Panc1 (cell line): ENCODE measurements around the gene ZNF579. TPM values are rescaled to one million over a fixed set of nuclear protein-coding genes. Genes with fewer than 3 reads are reported as not detected.

Experiments used
- ATAC-seq: fragments of 200-7000 bp; cut with Tn5 transposase; 2 replicates; pipeline ENCODE4 v1.9.1; 2020; ENCODE audit warnings: mild to moderate bottlenecking, moderate library complexity
- BruUV-seq: library from RNA; stranded (reverse); fragments of 400-500 nt; replicated peaks from 2 replicates; lab custom pipeline; 2021; lab: Mats Ljungman, UMichigan
- CTCF ChIA-PET: fragments of 300-600 bp; sonication (Branson Sonifier 250); formaldehyde crosslinking; loops from one replicate; lab custom pipeline; 2022; ENCODE audit warnings: antibody characterized with exemption; lab: Charles Lee
- POLR2A ChIA-PET: fragments of 300-600 bp; sonication (Branson Sonifier 250); formaldehyde crosslinking; loops from one replicate; lab custom pipeline; 2022; ENCODE audit warnings: antibody characterized with exemption; lab: Charles Lee
- DNase-seq: peaks from one replicate; pipeline ENCODE4 v3.0.0-alpha.2; 2010; ENCODE audit warnings: low read depth, low spot score
- H3K27ac ChIP-seq: 2 replicates; pipeline ENCODE4 v1.5.1; 2011; ENCODE audit warnings: mild to moderate bottlenecking, low read length, inconsistent platforms
- H3K27me3 ChIP-seq: fragments of 200-500 bp; sonication (Bioruptor generic); 2 replicates; pipeline ENCODE4 v1.6.0; 2014; ENCODE audit warnings: low read length, inconsistent platforms; ENCODE audit not compliant: control insufficient read depth, insufficient read depth
- H3K36me3 ChIP-seq: fragments of 200-500 bp; sonication (Bioruptor generic); 2 replicates; pipeline ENCODE4 v1.5.1; 2014; ENCODE audit warnings: inconsistent platforms, mild to moderate bottlenecking, low read length, moderate library complexity; ENCODE audit not compliant: control insufficient read depth, insufficient read depth
- H3K4me1 ChIP-seq: 2 replicates; pipeline ENCODE4 v1.5.1; 2011; ENCODE audit warnings: inconsistent platforms, mild to moderate bottlenecking, low read length, moderate library complexity; ENCODE audit not compliant: control insufficient read depth, insufficient read depth
- H3K4me3 ChIP-seq, 2 experiments: 2 replicates each; pipeline ENCODE4 v1.5.1; 2011 to 2012; ENCODE audit warnings: low read depth in 2 of 2, low read length in 2 of 2, mild to moderate bottlenecking in 2 of 2, inconsistent platforms in 1 of 2, moderate library complexity in 1 of 2
- H3K9me3 ChIP-seq: fragments of 200-500 bp; sonication (Bioruptor generic); 2 replicates; pipeline ENCODE4 v1.5.1; 2014; ENCODE audit warnings: low read depth, mild to moderate bottlenecking, inconsistent platforms, low read length, moderate library complexity; ENCODE audit not compliant: control insufficient read depth, insufficient read depth
- CTCF ChIP-seq: fragments of 450-650 bp; IDR thresholded peaks from 2 replicates; pipeline ENCODE4 v1.5.1; 2017; ENCODE audit warnings: mild to moderate bottlenecking
- REST ChIP-seq, 2 experiments: IDR thresholded peaks; 2 replicates each; pipeline ENCODE4 v1.6.1; 2011 to 2012; ENCODE audit warnings: low read depth in 2 of 2, control low read depth in 1 of 2, low read length in 1 of 2, mild to moderate bottlenecking in 1 of 2, moderate library complexity in 1 of 2; ENCODE audit not compliant: insufficient read depth in 1 of 2
- SIN3A ChIP-seq: IDR thresholded peaks from 2 replicates; pipeline ENCODE4 v1.6.1; 2012; ENCODE audit warnings: low read depth, mild to moderate bottlenecking, low read length, moderate library complexity, borderline replicate concordance; ENCODE audit not compliant: insufficient read depth
- TCF7L2 ChIP-seq: IDR thresholded peaks from 2 replicates; pipeline ENCODE4 v1.6.1; 2011; ENCODE audit warnings: mild to moderate bottlenecking, low read depth, low read length, inconsistent platforms
- in situ Hi-C: cut with HindIII; loops from 2 replicates; pipeline ENCODE4 v1.10.0; 2016; ENCODE audit warnings: low sequenced_read_pairs, low pct_unique_long_range_greater_than_20kb
- intact Hi-C: fragments of 100-400 bp; cut with micrococcal nuclease; formaldehyde crosslinking; loops from one replicate; pipeline ENCODE4 v1.10.0; 2022; ENCODE audit not compliant: unreplicated experiment
- total RNA-seq: library from RNA; stranded (reverse); gene quantifications from one replicate; pipeline ENCODE4 v1.2.1, GENCODE V29; 2021; ENCODE audit not compliant: unreplicated experiment

Gene ZNF579
- total RNA-seq, 1 experiment from 2014 or later = 39.5 TPM

GRCh38 chr19:55563261-55563690 lies 17.4 kb downstream of the ZNF579 start:
- H3K4me3 ChIP-seq = no peak overlapping the region
- ChIA-PET CTCF (no interaction called here), POLR2A (no interaction called here)
- BruUV-seq = no TSS peak
- H3K27ac ChIP-seq = no peak overlapping the region
- TF ChIP-seq TCF7L2 = no peak
- TF ChIP-seq REST (IDR thresholded peaks at IDR 0.05; ENCODE audit: insufficient read depth in 1 of 2, low read depth in 2 of 2, low read length in 1 of 2) = no peak
- TF ChIP-seq CTCF = no peak
- ATAC-seq (peak; percentile 82), DNase-seq (no peak)
- no peaks in the 10 kb centered on the region for H3K36me3 ChIP-seq
- H3K27me3 ChIP-seq = no peaks in the 10 kb centered on the region
- peaks cover 7% of the 10 kb centered on the region for H3K4me1 ChIP-seq
- H3K9me3 ChIP-seq = no peaks in the 10 kb centered on the region; the same call in 1 of the 2 replicates
- in situ Hi-C loops = no loop called here
- intact Hi-C loops = no loop called here

- no peaks in the 10 kb centered on the region for H3K36me3 ChIP-seq
- no peak for ATAC-seq
- BruUV-seq = no TSS peak
- POLR2A ChIA-PET = no interaction called here
- DNase-seq = no peak
- peaks cover 7% of the 10 kb centered on the region for H3K4me1 ChIP-seq
- TF ChIP-seq TCF7L2 = no peak
- no peak for TF ChIP-seq SIN3A
- TF ChIP-seq CTCF = no peak
- in situ Hi-C loops = no loop called here
- no peak overlapping the region for H3K4me3 ChIP-seq
- CTCF ChIA-PET = interaction anchor here (0.6 kb wide), 2 partner anchors 23 to 47 kb away, joined by 3 to 9 read pairs; no protein-coding TSS in a partner anchor
- H3K9me3 ChIP-seq = no peaks in the 10 kb centered on the region; the same call in 1 of the 2 replicates
- no peaks in the 10 kb centered on the region for H3K27me3 ChIP-seq
- intact Hi-C loops = no loop called here
- no peak overlapping the region for H3K27ac ChIP-seq
These were observed 21.0 kb downstream of the ZNF579 start for GRCh38 chr19:55559684-55560083.
